ENCODE measurements around the gene ZHX3. TPM values are rescaled to one million over a fixed set of nuclear protein-coding genes. Genes with fewer than 3 reads are reported as not detected.
A peak's percentile ranks its signal among the peaks of the same experiment; 100 is the strongest.

Gene ZHX3
- total RNA-seq, 1 donor from 2014 or later, result 34.6 TPM

GRCh38 chr20:41165001-41165882 is 152.3 kb downstream of the ZHX3 start:
- no peak overlapping the region for H3K4me3 ChIP-seq
- H3K9me3 ChIP-seq (replicated peaks), result no peaks in the 10 kb centered on the region
- TF ChIP-seq CTCF (IDR thresholded peaks at IDR 0.05; ENCODE audit: borderline replicate concordance), result no peak
- DNase-seq, result no peak
- peaks cover 93% of the 10 kb centered on the region for H3K36me3 ChIP-seq
- intact Hi-C loops (cut with micrococcal nuclease), result no loop called here
- H3K27ac ChIP-seq (replicated peaks), result no peak overlapping the region
- no peaks in the 10 kb centered on the region for H3K27me3 ChIP-seq (ENCODE audit: low read depth)
- peaks cover 18% of the 10 kb centered on the region for H3K4me1 ChIP-seq

DNA sequence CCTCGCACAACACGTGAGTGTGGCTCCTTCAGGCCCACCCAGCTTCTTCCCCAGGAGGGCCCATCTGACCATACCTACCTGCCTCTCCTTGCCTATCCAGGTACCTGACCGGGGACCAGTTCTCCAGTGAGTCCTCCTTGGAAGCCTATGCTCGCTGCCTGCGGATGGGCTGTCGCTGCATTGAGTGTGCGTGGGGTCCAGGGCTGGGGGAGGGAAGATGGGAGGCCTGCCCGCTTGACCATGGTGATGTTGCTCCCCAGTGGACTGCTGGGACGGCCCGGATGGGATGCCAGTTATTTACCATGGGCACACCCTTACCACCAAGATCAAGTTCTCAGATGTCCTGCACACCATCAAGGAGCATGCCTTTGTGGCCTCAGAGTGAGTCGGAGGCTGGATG is 153.7 kb downstream of the ZHX3 start:
- intact Hi-C loops (cut with micrococcal nuclease), result no loop called here
- Histone ChIP-seq H3K27ac (replicated peaks) (no peak overlapping the region), H3K27me3 (ENCODE audit: low read depth) (no peaks in the 10 kb centered on the region), H3K4me3 (no peak overlapping the region), H3K36me3 (peaks cover 87% of the 10 kb centered on the region), H3K4me1 (peaks cover 32% of the 10 kb centered on the region), H3K9me3 (replicated peaks) (no peaks in the 10 kb centered on the region)
- no peak for TF ChIP-seq CTCF (IDR thresholded peaks at IDR 0.05; ENCODE audit: borderline replicate concordance)
- no peak for DNase-seq

DNA sequence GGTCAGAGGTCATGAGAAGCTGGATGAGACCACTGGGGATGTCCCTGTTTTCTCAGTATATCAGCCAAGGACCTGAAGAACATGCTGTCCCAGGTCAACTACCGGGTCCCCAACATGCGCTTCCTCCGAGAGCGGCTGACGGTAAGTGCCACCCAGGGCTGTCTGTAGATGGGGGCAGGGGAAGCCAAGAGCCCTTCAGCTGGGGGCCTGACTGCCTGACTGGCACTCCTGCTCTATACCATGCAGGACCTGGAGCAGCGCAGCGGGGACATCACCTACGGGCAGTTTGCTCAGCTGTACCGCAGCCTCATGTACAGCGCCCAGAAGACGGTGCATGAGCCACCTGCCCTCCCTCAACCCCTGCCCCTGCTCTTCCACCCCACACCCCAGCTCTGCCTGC is 155.1 kb downstream of the ZHX3 start:
- TF ChIP-seq CTCF (IDR thresholded peaks at IDR 0.05; ENCODE audit: borderline replicate concordance), result no peak
- peak overlapping the region; percentile 8 for H3K27ac ChIP-seq (replicated peaks)
- H3K36me3 ChIP-seq, result peaks cover 72% of the 10 kb centered on the region
- peaks cover 46% of the 10 kb centered on the region for H3K4me1 ChIP-seq
- H3K9me3 ChIP-seq (replicated peaks), result no peaks in the 10 kb centered on the region
- intact Hi-C loops (cut with micrococcal nuclease), result no loop called here
- no peak for DNase-seq
- no peaks in the 10 kb centered on the region for H3K27me3 ChIP-seq (ENCODE audit: low read depth)
- H3K4me3 ChIP-seq, result no peak overlapping the region

DNA sequence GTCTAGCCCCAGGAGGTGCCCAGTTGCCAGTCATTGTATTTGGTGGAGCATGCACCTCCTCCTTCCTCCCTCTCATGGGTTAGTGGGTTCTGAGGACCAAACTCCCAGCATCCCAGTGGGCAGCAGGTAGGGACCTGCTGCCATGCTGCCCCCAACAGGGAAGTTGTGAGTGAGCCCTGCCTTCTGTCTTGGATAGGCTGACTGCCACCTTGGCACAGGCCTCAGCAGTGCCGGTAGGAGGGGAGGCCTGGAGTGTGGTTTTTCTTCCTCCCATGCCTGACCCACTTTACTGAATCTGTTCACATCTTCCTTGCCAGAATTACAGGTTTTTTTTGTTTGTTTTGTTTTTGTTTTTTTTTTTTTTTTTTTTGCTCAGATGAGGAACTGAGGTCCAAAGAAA is 155.6 kb downstream of the ZHX3 start:
- peaks cover 51% of the 10 kb centered on the region for H3K4me1 ChIP-seq
- peak overlapping the region; percentile 8 for H3K27ac ChIP-seq (replicated peaks)
- intact Hi-C loops (cut with micrococcal nuclease), result no loop called here
- no peaks in the 10 kb centered on the region for H3K27me3 ChIP-seq (ENCODE audit: low read depth)
- H3K36me3 ChIP-seq, result peaks cover 67% of the 10 kb centered on the region
- no peaks in the 10 kb centered on the region for H3K9me3 ChIP-seq (replicated peaks)
- DNase-seq, result no peak
- no peak for TF ChIP-seq CTCF (IDR thresholded peaks at IDR 0.05; ENCODE audit: borderline replicate concordance)
- no peak overlapping the region for H3K4me3 ChIP-seq

DNA sequence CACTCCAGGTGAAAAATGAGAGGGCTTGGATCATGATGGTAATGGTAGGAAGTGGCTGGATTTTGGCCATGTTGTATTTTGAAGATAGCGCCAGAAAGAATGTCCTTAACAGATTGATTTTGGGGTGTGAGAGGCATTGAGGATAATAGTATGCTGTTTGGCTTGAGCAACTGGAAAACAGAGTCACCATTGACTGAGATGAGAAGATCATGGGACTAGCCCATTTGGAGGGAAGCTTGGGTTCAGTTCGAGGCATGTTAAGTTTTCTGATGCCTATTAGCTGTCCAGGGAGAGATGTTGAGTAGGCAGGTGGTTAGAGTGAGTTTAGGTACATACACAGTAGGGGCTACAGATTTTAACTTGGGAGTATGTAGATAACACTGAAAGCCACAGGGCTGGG is 156.8 kb downstream of the ZHX3 start:
- Histone ChIP-seq H3K27me3 (ENCODE audit: low read depth) (no peaks in the 10 kb centered on the region), H3K4me3 (no peak overlapping the region), H3K36me3 (peaks cover 55% of the 10 kb centered on the region), H3K9me3 (replicated peaks) (no peaks in the 10 kb centered on the region), H3K27ac (replicated peaks) (peak overlapping the region; percentile 30), H3K4me1 (peaks cover 63% of the 10 kb centered on the region)
- intact Hi-C loops (cut with micrococcal nuclease), result no loop called here
- no peak for DNase-seq
- no peak for TF ChIP-seq CTCF (IDR thresholded peaks at IDR 0.05; ENCODE audit: borderline replicate concordance)

All from left ventricle myocardium inferior (tissue), 1 donor.